ENCODE results near the gene CRHR2. TPM values are rescaled to one million over a fixed set of nuclear protein-coding genes. Genes with fewer than 3 reads are reported as not detected.
A peak's percentile ranks its signal among the peaks of the same experiment; 100 is the strongest.
"Not testable (repeated sequence)": the region's sequence is repeated elsewhere in the genome, so short reads cannot be mapped to it uniquely, and the experiment has no call there.

Gene CRHR2
- total RNA-seq, 2 donors from 2014 or later, result not detected

GRCh38 chr7:30652698-30653641, 29.3 kb downstream of the CRHR2 start:
- no peak overlapping the region for H3K4me3 Mint-ChIP-seq
- no peaks in the 10 kb centered on the region for H3K4me1 Mint-ChIP-seq (ENCODE audit: low read depth)
- no peaks in the 10 kb centered on the region for H3K27me3 Mint-ChIP-seq (ENCODE audit: low read depth)
- H3K27ac Mint-ChIP-seq, result no peak overlapping the region
- ATAC-seq (replicated peaks in 1 of 2) (peak in 1 of 2 donors; percentile 14), DNase-seq (no peak)
- H3K9me3 Mint-ChIP-seq, result no peaks in the 10 kb centered on the region
- H3K36me3 Mint-ChIP-seq (ENCODE audit: insufficient read depth in 2 of 2), result no peaks in the 10 kb centered on the region

DNA sequence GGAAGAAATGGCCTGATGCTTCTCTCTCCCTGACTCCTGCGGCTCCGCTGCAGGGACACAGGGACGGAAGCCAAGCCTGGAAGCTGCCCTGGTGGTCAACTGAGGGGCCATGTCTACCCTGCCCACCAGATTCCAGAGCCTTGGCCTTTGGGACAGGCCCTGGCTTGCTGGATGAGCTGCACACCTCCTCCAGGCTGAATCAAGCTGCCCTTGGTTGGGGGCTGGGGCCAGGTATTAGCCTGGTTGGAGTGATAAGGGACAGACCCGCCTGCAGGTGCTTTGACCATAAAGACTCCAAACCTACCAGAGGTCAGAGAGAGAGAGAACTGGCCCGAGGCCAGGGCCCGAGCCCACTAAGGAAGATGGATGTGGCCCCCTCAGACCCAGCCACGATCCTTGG, 30.1 kb downstream of the CRHR2 start:
- no peak overlapping the region for H3K4me3 Mint-ChIP-seq
- no peaks in the 10 kb centered on the region for H3K9me3 Mint-ChIP-seq
- no peak overlapping the region for H3K27ac Mint-ChIP-seq
- H3K36me3 Mint-ChIP-seq (ENCODE audit: insufficient read depth in 2 of 2), result no peaks in the 10 kb centered on the region
- H3K4me1 Mint-ChIP-seq (ENCODE audit: low read depth), result no peaks in the 10 kb centered on the region
- no peaks in the 10 kb centered on the region for H3K27me3 Mint-ChIP-seq (ENCODE audit: low read depth)
- ATAC-seq (replicated peaks in 1 of 2), result no peak
- no peak for DNase-seq

- no peak overlapping the region for H3K27ac Mint-ChIP-seq
- ATAC-seq (replicated peaks in 1 of 2), result no peak
- no peak for DNase-seq
- H3K36me3 Mint-ChIP-seq (ENCODE audit: insufficient read depth in 2 of 2), result peaks cover 0 to 3% of the 10 kb centered on the region in 2 donors
- no peaks in the 10 kb centered on the region for H3K9me3 Mint-ChIP-seq
- H3K27me3 Mint-ChIP-seq (ENCODE audit: low read depth), result no peaks in the 10 kb centered on the region
- no peaks in the 10 kb centered on the region for H3K4me1 Mint-ChIP-seq (ENCODE audit: low read depth)
- H3K4me3 Mint-ChIP-seq, result no peak overlapping the region
Observed at GRCh38 chr7:30650421-30650808, 31.8 kb downstream of the CRHR2 start.

DNA sequence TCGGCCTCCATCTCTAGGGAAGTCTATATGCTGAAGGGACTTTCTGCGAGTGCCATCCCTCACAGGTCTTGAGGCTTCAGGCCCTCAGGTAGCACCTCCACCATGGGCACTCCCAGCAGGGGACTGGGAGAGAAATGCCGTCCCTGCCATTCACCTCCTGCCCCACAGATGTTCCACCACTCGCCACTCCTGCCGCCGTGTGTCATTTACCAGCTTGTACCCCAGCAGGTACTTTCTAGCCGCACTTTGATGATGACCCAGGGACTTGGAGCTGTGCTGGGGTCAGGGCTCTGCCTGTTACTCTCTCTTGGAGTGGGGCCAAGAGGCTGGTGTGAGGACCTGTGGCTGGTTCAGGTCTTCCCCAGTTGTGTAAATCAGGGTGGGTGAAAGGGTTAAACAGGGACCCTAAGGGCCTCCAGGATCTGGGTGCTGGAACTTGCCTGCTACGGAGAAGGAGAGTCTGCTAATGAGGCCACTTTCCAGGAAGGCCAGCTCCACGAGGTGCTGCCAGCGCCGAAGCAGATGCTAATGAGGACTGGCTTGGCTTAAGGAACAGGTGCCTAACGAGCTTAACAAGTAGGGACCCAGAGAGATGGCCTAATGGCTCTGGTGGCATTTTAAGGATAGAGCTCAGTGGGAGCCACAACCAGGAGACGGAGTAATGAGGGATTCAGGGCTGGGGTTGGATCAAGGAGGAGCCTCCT, 32.4 kb downstream of the CRHR2 start:
- Mint-ChIP-seq H3K4me3 (no peak overlapping the region), H3K27ac (no peak overlapping the region), H3K27me3 (ENCODE audit: low read depth) (no peaks in the 10 kb centered on the region), H3K4me1 (ENCODE audit: low read depth) (no peaks in the 10 kb centered on the region), H3K9me3 (no peaks in the 10 kb centered on the region), H3K36me3 (ENCODE audit: insufficient read depth in 2 of 2) (peaks cover 0 to 6% of the 10 kb centered on the region in 2 donors)
- ATAC-seq (replicated peaks in 1 of 2), result no peak
- DNase-seq, result no peak

DNA sequence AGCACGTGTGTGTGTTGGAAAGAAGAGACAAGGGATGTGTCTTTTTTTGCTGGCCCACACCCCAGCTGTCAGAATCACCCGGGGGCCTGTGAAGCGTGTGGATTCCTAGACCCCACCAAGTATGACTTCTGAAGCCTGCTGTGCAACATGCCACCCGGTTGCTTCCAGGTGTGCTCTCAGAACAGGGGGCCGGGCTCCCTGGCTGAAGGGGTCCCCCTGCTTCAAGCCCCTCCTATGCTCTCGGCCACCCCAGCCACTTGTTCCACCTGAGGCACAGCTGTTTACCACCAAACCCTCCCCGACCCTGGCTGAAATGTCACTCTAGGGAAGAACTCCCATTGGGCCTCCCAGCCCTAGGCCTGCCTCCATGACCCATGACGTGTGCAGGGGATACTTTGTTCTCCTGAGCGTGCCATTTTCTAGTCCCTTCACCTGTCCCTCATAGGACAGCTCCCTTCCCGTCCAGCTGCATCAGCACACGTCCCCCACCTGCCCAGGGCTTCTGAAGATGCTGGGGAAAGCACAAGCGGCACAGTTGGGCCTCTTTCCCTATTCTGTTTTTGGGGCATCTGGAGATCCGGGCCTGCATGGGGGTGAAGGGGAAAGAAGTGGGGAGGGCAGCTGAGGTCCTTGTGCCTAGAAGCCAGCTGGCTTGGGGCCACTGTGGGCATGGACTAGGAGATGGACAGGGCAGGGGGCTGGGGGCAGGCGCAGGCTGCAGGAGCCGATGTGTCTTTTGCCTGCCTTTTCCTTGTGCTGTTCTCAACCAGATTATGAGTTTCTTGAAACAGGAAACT, 33.3 kb downstream of the CRHR2 start:
- H3K27ac Mint-ChIP-seq, result no peak overlapping the region
- H3K9me3 Mint-ChIP-seq, result no peaks in the 10 kb centered on the region
- peak in 1 of 2 donors; percentile 6 for ATAC-seq (replicated peaks in 1 of 2)
- H3K36me3 Mint-ChIP-seq (ENCODE audit: insufficient read depth in 2 of 2), result peaks cover 0 to 11% of the 10 kb centered on the region in 2 donors
- H3K27me3 Mint-ChIP-seq (ENCODE audit: low read depth), result no peaks in the 10 kb centered on the region
- no peak for DNase-seq
- no peak overlapping the region for H3K4me3 Mint-ChIP-seq
- no peaks in the 10 kb centered on the region for H3K4me1 Mint-ChIP-seq (ENCODE audit: low read depth)

GRCh38 chr7:30647589-30648364, 34.5 kb downstream of the CRHR2 start:
- no peaks in the 10 kb centered on the region for H3K4me1 Mint-ChIP-seq (ENCODE audit: low read depth)

GRCh38 chr7:30646154-30646553, 36.1 kb downstream of the CRHR2 start:
- H3K36me3 Mint-ChIP-seq (ENCODE audit: insufficient read depth in 2 of 2), result peaks cover 0 to 15% of the 10 kb centered on the region in 2 donors
- no peaks in the 10 kb centered on the region for H3K9me3 Mint-ChIP-seq
- ATAC-seq (replicated peaks in 1 of 2), result no peak
- H3K27ac Mint-ChIP-seq, result no peak overlapping the region
- H3K27me3 Mint-ChIP-seq (ENCODE audit: low read depth), result no peaks in the 10 kb centered on the region
- DNase-seq, result no peak
- no peak overlapping the region for H3K4me3 Mint-ChIP-seq
- H3K4me1 Mint-ChIP-seq (ENCODE audit: low read depth), result no peaks in the 10 kb centered on the region

More at GRCh38 chr7:30647589-30648364, 34.5 kb downstream of the CRHR2 start:
- Mint-ChIP-seq H3K27ac (peak overlapping the region; percentile 25), H3K4me3 (no peak overlapping the region), H3K36me3 (ENCODE audit: insufficient read depth in 2 of 2) (peaks cover 0 to 11% of the 10 kb centered on the region in 2 donors), H3K9me3 (no peaks in the 10 kb centered on the region), H3K27me3 (ENCODE audit: low read depth) (no peaks in the 10 kb centered on the region)
- peak; percentile 12 to 14 for ATAC-seq (replicated peaks in 1 of 2)
- DNase-seq, result no peak

- no peak for DNase-seq
- Mint-ChIP-seq H3K4me1 (ENCODE audit: low read depth) (no peaks in the 10 kb centered on the region), H3K36me3 (ENCODE audit: insufficient read depth in 2 of 2) (peaks cover 0 to 15% of the 10 kb centered on the region in 2 donors), H3K27me3 (ENCODE audit: low read depth) (no peaks in the 10 kb centered on the region), H3K9me3 (no peaks in the 10 kb centered on the region), H3K27ac (peak overlapping the region; percentile 70), H3K4me3 (no peak overlapping the region)
- ATAC-seq (replicated peaks in 1 of 2), result no peak
Observed at GRCh38 chr7:30645661-30646060, 36.6 kb downstream of the CRHR2 start.

DNA sequence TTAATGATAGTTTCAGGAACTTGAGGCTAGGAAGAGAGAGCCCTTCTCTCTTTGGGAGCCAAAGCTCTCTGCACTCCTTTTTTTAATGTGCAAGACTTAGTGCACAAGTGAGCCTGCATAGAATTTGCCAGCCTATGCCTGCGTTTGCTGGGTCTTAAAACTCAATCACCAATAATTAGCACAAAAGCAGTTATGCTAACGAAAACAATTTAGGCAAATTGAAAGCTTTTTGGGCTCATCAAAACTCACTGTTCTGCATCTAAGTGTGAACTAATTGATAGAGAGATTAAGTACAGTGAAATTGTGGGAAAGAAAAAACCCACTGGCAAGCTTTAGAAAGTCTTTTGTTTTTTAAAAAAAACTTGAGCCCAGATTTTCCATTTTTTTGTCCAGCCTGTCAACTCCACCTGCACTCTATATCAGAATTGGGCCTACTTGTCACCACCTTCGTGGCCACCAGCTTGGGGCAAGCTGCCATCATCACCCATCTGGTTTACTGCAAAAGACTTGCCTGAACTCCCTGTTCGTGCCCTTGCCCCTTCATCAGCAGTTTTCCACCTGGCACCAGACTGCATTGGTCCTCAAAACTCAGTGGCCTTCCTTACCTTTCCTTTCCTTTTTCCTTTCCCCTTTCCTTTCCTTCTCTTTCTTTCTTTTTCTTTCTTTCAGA, 37.8 kb downstream of the CRHR2 start:
- Mint-ChIP-seq H3K9me3 (no peaks in the 10 kb centered on the region), H3K27ac (no peak overlapping the region), H3K4me1 (ENCODE audit: low read depth) (no peaks in the 10 kb centered on the region), H3K4me3 (no peak overlapping the region), H3K36me3 (ENCODE audit: insufficient read depth in 2 of 2) (peaks cover 0 to 17% of the 10 kb centered on the region in 2 donors), H3K27me3 (ENCODE audit: low read depth) (no peaks in the 10 kb centered on the region)
- no peak for DNase-seq
- no peak for ATAC-seq (replicated peaks in 1 of 2)

- no peak for ATAC-seq (replicated peaks in 1 of 2)
- Mint-ChIP-seq H3K27ac (no peak overlapping the region), H3K4me1 (ENCODE audit: low read depth) (no peaks in the 10 kb centered on the region), H3K4me3 (no peak overlapping the region), H3K36me3 (ENCODE audit: insufficient read depth in 2 of 2) (peaks cover 0 to 19% of the 10 kb centered on the region in 2 donors), H3K9me3 (no peaks in the 10 kb centered on the region), H3K27me3 (ENCODE audit: low read depth) (no peaks in the 10 kb centered on the region)
- DNase-seq, result no peak
Observed at GRCh38 chr7:30642789-30643188, 39.5 kb downstream of the CRHR2 start.

GRCh38 chr7:30642322-30642721, 39.9 kb downstream of the CRHR2 start:
- H3K36me3 Mint-ChIP-seq (ENCODE audit: insufficient read depth in 2 of 2), result peaks cover 0 to 19% of the 10 kb centered on the region in 2 donors
- H3K9me3 Mint-ChIP-seq; H3K27ac Mint-ChIP-seq; H3K27me3 Mint-ChIP-seq (ENCODE audit: low read depth); H3K4me1 Mint-ChIP-seq (ENCODE audit: low read depth); DNase-seq; H3K4me3 Mint-ChIP-seq; ATAC-seq (replicated peaks in 1 of 2): not testable (repeated sequence)

DNA sequence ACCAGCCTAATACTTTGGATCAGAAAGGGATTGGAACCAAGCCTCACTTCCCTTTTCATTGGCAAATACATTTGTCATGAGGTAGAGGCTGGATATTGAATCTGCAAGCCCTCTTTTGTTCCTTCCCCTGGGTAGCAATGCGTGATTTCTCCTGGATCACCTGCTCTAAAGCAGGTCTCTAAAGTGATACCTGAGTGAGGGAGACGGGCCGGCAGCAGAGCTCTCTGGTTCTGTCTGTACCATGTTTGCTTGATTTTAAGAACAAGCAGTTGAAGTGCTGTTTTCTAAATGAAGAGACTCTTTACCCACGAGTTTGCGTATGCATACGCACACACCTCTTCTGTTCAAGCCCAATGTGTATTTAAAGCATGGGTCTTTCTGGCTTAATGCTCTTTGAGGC, 46.5 kb downstream of the CRHR2 start:
- H3K36me3 Mint-ChIP-seq (ENCODE audit: insufficient read depth in 2 of 2), result peaks cover 16 to 51% of the 10 kb centered on the region in 2 donors
- no peaks in the 10 kb centered on the region for H3K9me3 Mint-ChIP-seq
- no peak overlapping the region for H3K4me3 Mint-ChIP-seq
- ATAC-seq (replicated peaks in 1 of 2), result peak in 1 of 2 donors; percentile 35
- H3K4me1 Mint-ChIP-seq (ENCODE audit: low read depth), result no peaks in the 10 kb centered on the region
- no peaks in the 10 kb centered on the region for H3K27me3 Mint-ChIP-seq (ENCODE audit: low read depth)
- H3K27ac Mint-ChIP-seq, result no peak overlapping the region
- DNase-seq, result no peak
